Activated T-helper 1 cell treated with anti-CD3 and anti-CD28 coated beads, Interleukin-2, amount 50 U/mL, for 16 hours (primary cell): ENCODE data around the gene DHRS1.
"Not testable (repeated sequence)": the region's sequence is repeated elsewhere in the genome, so short reads cannot be mapped to it uniquely, and the experiment has no call there.

Experiments
- DNase-seq, 2 donors: peaks; one replicate each; pipeline ENCODE4 v3.0.0-alpha.2; 2020; ENCODE audit warnings: low read depth in 1 of 2, low spot score in 1 of 2

The DHRS1 gene

GRCh38 chr14:24329073-24329663 is 29.6 kb upstream of the DHRS1 start:
- DNase-seq: no peak

- DNase-seq: not testable (repeated sequence)
Observed at GRCh38 chr14:24327914-24328313, 28.3 kb upstream of the DHRS1 start.

- no peak for DNase-seq
Observed at GRCh38 chr14:24327303-24327702, 27.7 kb upstream of the DHRS1 start.

- DNase-seq: no peak
Observed at GRCh38 chr14:24325963-24326362, 26.4 kb upstream of the DHRS1 start.

- no peak for DNase-seq
Observed at GRCh38 chr14:24325041-24325530, 25.5 kb upstream of the DHRS1 start.

- no peak for DNase-seq
Observed at GRCh38 chr14:24324024-24324423, 24.4 kb upstream of the DHRS1 start.

GRCh38 chr14:24323341-24323740 is 23.8 kb upstream of the DHRS1 start:
- no peak for DNase-seq

GRCh38 chr14:24322672-24323071 is 23.1 kb upstream of the DHRS1 start:
- DNase-seq: no peak

GRCh38 chr14:24321212-24321975 is 21.8 kb upstream of the DHRS1 start:
- no peak for DNase-seq

- no peak for DNase-seq
Observed at GRCh38 chr14:24317141-24317928, 17.8 kb upstream of the DHRS1 start.

- no peak for DNase-seq
Observed at GRCh38 chr14:24316597-24316950, 17.0 kb upstream of the DHRS1 start.

- no peak for DNase-seq
Observed at GRCh38 chr14:24315807-24316596, 16.4 kb upstream of the DHRS1 start.

GRCh38 chr14:24315243-24315806 is 15.7 kb upstream of the DHRS1 start:
- no peak for DNase-seq

- no peak for DNase-seq
Observed at GRCh38 chr14:24314377-24315193, 15.0 kb upstream of the DHRS1 start.

GRCh38 chr14:24313913-24314312 is 14.3 kb upstream of the DHRS1 start:
- no peak for DNase-seq

GRCh38 chr14:24312736-24313507 is 13.3 kb upstream of the DHRS1 start:
- DNase-seq: no peak

- DNase-seq: no peak
Observed at GRCh38 chr14:24311837-24312615, 12.4 kb upstream of the DHRS1 start.
